Progenitor cell of endocrine pancreas (in vitro differentiated cells): Measurements from ENCODE around the gene ERC1. TPM values are rescaled to one million over a fixed set of nuclear protein-coding genes. Genes with fewer than 3 reads are reported as not detected.

Source experiments
- DNase-seq: peaks from one replicate; pipeline ENCODE4 v3.0.0; 2021; ENCODE audit warnings: low spot score; ENCODE audit not compliant: unreplicated experiment
- H3K27ac Mint-ChIP-seq: 2 replicates; pipeline ENCODE4 v1.8.0; 2021; ENCODE audit warnings: mild to moderate bottlenecking, moderate library complexity, mixed read lengths
- H3K27me3 Mint-ChIP-seq: 2 replicates; pipeline ENCODE4 v1.8.0; 2021; ENCODE audit warnings: mixed read lengths
- H3K36me3 Mint-ChIP-seq: 2 replicates; pipeline ENCODE4 v1.8.0; 2022; ENCODE audit warnings: mixed read lengths; ENCODE audit not compliant: insufficient read depth
- H3K4me1 Mint-ChIP-seq: 2 replicates; pipeline ENCODE4 v1.8.0; 2021; ENCODE audit warnings: low read depth, mixed read lengths
- H3K4me3 Mint-ChIP-seq: 2 replicates; pipeline ENCODE4 v1.8.0; 2021; ENCODE audit warnings: low read depth, mild to moderate bottlenecking, moderate library complexity, mixed read lengths
- H3K9me3 Mint-ChIP-seq: 2 replicates; pipeline ENCODE4 v1.8.0; 2021; ENCODE audit warnings: low read depth, mixed read lengths
- total RNA-seq: library from RNA; stranded (reverse); gene quantifications from 2 replicates; pipeline ENCODE4 v1.2.1, GENCODE V29; 2021
- TF ChIP-seq, protein P1 (sequence below): fragments of 200-600 bp; sonication (generic); IDR thresholded peaks from one replicate; pipeline ENCODE4 v1.5.0; 2021; ENCODE audit warnings: antibody characterized with exemption, mild to moderate bottlenecking; ENCODE audit not compliant: unreplicated experiment

Gene ERC1
- total RNA-seq, 1 donor from 2014 or later = 146 TPM

DNA sequence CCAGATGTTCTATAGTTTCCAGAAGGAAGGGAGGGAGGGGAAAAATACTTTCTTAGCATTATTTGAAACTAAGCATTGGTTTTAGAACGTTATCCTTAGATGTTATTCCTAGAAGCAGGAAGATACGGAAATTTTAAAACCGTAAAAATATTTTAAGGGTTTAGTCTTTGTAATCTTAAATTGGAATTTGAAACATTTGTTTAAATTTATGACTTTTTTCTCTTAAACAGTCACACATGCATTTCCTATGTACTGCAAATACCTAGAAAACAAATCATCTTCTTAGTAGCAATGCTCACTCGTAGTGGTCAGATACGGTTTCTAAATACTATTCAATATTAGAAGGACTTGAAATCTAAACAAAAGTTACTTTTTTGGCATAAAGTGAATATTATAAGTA, 282.0 kb downstream of the ERC1 start:
- Mint-ChIP-seq H3K4me1 (no peaks in the 10 kb centered on the region), H3K36me3 (peaks cover 14% of the 10 kb centered on the region), H3K27me3 (no peaks in the 10 kb centered on the region), H3K9me3 (no peaks in the 10 kb centered on the region), H3K27ac (no peak overlapping the region), H3K4me3 (no peak overlapping the region)
- DNase-seq = no peak
- TF ChIP-seq, protein P1, sequence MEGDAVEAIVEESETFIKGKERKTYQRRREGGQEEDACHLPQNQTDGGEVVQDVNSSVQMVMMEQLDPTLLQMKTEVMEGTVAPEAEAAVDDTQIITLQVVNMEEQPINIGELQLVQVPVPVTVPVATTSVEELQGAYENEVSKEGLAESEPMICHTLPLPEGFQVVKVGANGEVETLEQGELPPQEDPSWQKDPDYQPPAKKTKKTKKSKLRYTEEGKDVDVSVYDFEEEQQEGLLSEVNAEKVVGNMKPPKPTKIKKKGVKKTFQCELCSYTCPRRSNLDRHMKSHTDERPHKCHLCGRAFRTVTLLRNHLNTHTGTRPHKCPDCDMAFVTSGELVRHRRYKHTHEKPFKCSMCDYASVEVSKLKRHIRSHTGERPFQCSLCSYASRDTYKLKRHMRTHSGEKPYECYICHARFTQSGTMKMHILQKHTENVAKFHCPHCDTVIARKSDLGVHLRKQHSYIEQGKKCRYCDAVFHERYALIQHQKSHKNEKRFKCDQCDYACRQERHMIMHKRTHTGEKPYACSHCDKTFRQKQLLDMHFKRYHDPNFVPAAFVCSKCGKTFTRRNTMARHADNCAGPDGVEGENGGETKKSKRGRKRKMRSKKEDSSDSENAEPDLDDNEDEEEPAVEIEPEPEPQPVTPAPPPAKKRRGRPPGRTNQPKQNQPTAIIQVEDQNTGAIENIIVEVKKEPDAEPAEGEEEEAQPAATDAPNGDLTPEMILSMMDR = no peak

- Mint-ChIP-seq H3K4me1 (peaks cover 1% of the 10 kb centered on the region), H3K27ac (peak overlapping the region; percentile 9), H3K27me3 (no peaks in the 10 kb centered on the region), H3K9me3 (no peaks in the 10 kb centered on the region), H3K4me3 (no peak overlapping the region), H3K36me3 (peaks cover 12% of the 10 kb centered on the region)
- DNase-seq = no peak
- TF ChIP-seq, protein P1 = no peak
Observed at GRCh38 chr12:1277905-1278304, 286.9 kb downstream of the ERC1 start.

GRCh38 chr12:1279050-1279449, 288.0 kb downstream of the ERC1 start:
- TF ChIP-seq, protein P1 = no peak
- Mint-ChIP-seq H3K4me1 (peaks cover 1% of the 10 kb centered on the region), H3K9me3 (no peaks in the 10 kb centered on the region), H3K4me3 (no peak overlapping the region), H3K27me3 (no peaks in the 10 kb centered on the region), H3K27ac (no peak overlapping the region), H3K36me3 (peaks cover 10% of the 10 kb centered on the region)
- DNase-seq = no peak

GRCh38 chr12:1280059-1280458, 289.0 kb downstream of the ERC1 start:
- Mint-ChIP-seq H3K4me3 (no peak overlapping the region), H3K36me3 (peaks cover 10% of the 10 kb centered on the region), H3K4me1 (peaks cover 1% of the 10 kb centered on the region), H3K9me3 (no peaks in the 10 kb centered on the region), H3K27me3 (no peaks in the 10 kb centered on the region), H3K27ac (no peak overlapping the region)
- no peak for DNase-seq
- TF ChIP-seq, protein P1 = no peak

DNA sequence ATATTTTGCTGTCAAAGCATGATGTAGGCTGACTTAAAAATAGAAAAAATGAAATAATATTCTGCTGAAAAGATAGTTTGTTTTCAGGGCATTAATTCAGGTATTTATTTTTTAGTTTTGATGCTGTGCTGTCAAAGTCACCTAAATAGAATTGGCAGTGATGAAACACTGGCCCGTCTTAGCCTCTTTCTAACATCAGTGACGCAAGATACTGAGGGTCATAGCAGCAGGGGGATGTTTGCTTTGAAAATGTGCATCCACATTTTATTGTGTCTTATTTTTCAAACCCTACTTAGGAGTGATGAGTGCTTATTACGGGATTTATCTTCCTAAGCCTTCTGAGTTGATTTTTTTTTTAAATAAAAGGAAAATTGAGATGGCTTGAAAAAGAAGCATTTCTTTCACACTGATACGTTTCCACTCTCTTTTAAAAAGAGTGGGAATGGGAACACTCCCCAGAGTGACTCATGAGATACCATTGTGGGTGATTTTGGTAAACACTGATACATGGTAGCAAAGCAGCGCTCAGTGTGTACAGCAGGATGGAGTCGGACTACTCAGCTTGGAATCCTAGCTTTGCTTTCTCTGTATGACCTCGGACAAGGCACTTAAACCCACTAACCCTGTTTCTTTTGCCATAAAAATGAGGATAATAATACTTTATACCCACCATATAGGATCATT, 290.8 kb downstream of the ERC1 start:
- no peak overlapping the region for H3K4me3 Mint-ChIP-seq
- no peak overlapping the region for H3K27ac Mint-ChIP-seq
- TF ChIP-seq, protein P1 = no peak
- no peaks in the 10 kb centered on the region for H3K9me3 Mint-ChIP-seq
- no peak for DNase-seq
- peaks cover 8% of the 10 kb centered on the region for H3K36me3 Mint-ChIP-seq
- H3K4me1 Mint-ChIP-seq = peaks cover 1% of the 10 kb centered on the region
- H3K27me3 Mint-ChIP-seq = no peaks in the 10 kb centered on the region
